HG02970 (cell line): ENCODE data around the gene BACH2.
"Not testable (repeated sequence)": the region's sequence is repeated elsewhere in the genome, so short reads cannot be mapped to it uniquely, and the experiment has no call there.

ENCODE experiments used
- ATAC-seq: cut with Tn5 transposase; IDR thresholded peaks from one replicate; pipeline ENCODE4 v1.9.1; 2021; ENCODE audit warnings: mild to moderate bottlenecking, moderate library complexity, moderate number of reproducible peaks; ENCODE audit not compliant: unreplicated experiment, low FRiP score

The BACH2 gene

DNA sequence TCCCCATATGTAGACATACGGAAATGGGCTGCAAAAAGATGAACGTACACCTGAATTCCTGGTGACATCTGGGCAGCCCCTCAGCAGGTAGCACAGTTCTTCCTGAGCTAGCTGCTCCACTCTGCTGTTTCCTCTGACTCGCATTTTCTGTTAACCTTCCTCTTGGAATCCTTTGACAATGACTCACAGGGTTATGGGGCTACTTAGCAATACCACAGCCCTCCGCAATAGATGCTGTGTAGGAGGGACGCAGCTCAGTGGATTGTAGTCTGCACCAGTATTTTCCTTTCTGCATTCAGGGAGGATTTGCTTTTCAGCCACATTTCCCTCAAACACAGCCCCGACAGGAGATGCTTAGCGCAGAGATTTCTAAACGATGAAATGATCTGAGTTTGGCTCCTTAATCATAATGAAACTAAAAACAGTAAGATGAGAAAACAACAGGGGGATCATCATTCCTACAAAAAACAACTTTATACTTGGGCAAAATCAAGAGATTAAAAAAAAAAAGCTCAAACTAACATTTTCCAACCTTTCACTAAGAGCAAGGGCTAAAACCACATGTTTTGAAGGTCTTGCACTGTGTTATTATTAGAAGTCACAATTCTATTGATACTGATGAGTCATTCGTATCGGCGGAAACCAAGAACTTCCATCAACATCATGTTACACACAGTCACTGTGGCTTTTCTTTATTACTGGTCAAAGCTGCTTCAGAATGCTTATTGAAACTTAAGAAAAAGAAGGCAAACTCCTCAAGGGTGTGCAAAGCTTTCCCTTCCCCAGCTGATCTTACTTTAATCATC lies 12.2 kb downstream of the BACH2 start:
- peak; percentile 68 for ATAC-seq

DNA sequence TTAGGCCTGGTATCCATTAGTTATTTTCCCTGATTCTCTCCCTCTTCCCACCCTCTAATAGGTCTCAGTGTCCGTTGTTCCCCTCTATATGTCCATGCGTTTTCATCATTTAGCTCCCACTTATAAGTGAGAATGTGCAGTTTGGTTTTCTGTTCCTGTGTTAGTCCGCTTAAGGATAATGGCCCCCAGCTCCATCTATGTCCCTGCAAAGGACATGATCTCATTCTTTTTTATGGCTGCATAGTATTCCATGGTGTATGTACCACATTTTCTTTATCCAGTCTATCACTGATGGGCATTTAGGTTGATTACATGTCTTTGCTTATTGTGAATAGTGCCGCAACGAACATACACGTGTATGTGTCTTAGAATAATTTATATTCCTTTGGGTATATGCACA lies 14.4 kb downstream of the BACH2 start:
- ATAC-seq, result not testable (repeated sequence)

DNA sequence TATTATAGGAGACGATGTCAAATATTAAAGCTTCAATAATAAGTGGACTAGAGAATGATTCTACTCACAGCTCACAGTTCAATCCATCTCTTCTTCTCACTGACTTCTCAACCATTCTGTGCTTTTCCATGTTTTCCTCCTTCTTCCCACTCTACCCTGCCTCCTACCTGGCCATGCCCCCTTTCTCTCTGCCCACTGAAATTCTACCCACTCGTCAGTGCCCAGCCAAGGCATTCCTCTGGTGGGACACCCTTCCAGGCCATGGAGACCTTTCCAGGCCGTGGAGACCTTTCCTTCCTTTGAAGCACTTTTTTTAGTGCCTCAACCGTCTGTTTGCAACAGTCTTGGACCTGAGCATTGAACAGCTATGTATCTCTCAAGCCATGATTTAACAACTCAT lies 18.5 kb downstream of the BACH2 start:
- ATAC-seq, result no peak

DNA sequence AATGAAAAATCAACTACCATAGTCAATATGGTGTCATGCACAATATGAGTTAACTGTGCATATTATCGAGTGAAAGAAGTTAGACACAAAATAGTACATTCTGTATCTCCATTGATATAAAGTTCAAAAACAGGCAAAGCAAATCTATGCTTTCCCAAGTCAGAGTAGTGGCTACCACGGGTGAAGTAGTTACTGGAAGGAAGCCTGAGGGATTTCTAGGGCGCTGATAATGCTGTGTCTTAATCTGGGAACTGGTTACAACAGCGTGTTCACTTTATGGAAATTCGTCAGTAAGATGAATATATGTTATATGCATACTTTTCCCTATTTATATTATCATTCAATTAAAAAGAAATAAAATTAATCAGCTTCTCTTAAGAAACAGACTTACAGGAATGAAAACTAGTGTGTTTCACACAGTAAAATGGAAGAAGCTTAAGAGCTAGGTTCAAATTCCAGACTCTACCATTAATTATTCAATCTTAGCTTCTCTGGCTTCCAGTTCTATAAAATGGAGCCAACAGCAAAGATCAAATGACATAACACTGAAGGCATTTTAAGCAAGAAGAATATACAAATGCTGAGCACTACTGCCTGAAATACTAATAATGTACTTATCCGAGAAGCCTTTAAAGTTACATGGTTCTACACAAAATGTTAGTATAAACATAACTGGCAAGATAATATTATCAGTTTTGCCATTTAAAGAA lies 19.2 kb downstream of the BACH2 start:
- ATAC-seq, result no peak

GRCh38 chr6:90274451-90275030 lies 22.1 kb downstream of the BACH2 start:
- ATAC-seq, result no peak

- ATAC-seq, result no peak
These were observed 22.8 kb downstream of the BACH2 start for GRCh38 chr6:90273863-90274262.

GRCh38 chr6:90272895-90273294 lies 23.7 kb downstream of the BACH2 start:
- no peak for ATAC-seq

DNA sequence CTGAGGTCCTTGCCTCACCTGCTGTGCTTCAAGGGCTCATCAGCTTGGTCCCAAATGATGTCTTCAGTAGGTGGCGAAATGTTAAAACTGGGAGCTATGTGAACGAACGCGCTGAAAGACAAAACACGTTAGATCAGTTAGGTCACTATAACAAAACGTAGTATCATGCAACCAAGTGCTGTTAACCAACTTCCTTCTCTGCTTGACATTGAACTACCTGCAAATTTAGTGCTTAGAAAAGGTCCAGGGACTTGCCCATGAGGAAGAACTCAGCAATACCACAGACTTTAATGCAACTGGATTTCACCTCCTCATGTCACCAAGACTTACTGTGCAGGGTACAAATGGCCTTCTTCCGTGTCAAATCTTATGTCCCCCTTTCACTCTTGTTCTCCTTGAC lies 24.8 kb downstream of the BACH2 start:
- no peak for ATAC-seq

DNA sequence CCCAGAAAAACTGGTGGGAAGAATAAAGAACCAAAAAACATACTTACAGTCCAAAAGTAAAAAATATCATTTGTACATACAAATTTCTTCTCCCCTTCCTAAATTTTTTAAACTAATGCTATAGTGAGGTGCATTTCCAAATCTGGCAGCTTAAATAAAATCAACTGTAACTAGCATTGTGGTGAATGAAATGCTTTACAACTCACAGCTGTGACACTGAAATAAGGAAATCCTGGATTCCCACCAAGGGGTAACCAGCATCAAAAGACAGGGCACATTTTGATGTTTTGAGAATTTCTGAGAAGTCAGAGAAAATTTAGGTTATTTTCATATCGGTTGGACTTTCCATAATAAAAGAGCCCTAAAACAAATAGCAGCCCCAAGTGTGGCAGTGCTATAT lies 27.3 kb downstream of the BACH2 start:
- no peak for ATAC-seq

- ATAC-seq, result no peak
These were observed 28.5 kb downstream of the BACH2 start for GRCh38 chr6:90268178-90268577.

GRCh38 chr6:90266905-90267621 lies 29.6 kb downstream of the BACH2 start:
- no peak for ATAC-seq

DNA sequence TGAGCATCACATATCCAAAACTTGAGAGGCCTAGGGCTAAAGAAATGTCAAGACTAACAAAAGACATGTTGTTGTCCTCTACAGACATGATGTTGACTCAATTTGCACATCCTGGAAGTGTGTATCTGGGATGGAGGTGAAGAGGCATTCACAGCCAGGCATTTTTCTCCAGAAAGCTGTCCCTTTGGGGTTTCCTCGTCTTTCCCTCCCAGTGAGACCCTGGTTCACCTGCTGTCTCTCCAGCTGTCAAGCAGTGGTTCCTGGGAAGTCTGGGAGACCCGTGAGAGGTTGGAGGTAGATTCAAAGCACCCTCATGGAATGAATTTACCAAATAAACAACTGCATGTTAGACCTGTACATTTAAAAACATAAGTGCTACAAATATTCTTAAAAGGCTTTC lies 32.1 kb downstream of the BACH2 start:
- no peak for ATAC-seq

DNA sequence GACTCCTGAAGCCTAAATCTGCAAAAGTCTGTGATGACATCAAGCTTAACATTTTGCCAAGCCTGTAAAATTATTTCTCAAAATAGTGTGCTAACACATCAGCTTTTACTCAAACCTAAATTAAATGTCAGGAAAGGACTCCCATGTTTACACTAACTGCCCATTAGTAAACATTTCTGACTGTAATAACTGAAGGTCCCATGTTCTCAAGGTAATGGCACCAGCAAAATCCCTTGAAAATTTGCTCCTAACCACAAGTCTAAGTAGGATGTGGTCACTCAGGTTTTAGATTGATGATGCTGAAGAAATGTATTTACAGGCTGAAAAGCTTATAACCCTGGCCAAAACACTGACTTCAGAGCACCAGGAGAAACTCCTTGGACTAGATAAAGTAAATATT lies 33.0 kb downstream of the BACH2 start:
- ATAC-seq, result no peak

DNA sequence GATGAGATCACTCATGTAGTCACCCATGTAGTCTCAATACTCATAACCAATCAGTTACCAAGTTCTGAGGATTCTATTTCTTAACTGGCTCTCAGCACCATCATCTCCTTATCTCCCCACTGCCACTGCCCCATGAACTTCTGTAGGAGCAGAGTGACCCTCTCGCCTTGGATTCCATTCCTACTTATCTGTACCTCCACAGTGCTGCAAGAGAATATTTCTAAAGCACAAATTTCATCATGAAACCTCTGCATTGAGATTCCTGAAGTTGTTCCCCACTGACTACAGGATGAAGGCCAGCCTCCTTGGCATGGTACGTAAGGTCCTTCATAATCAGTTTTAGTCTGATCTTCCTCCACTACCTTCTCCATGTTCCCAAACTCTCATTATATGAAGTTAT lies 34.8 kb downstream of the BACH2 start:
- ATAC-seq, result no peak

DNA sequence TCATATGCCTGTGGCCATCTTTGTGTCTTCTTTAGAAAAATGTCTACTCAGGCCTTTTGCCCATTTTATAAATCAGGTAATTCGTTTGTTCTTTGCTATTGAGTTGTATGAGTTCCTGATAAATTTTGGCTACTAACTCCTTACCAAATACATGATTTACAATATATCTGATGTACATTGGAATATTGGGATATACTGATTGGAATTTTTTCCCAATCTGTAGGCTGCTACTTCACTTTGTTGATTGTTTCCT lies 39.2 kb downstream of the BACH2 start:
- no peak for ATAC-seq

- ATAC-seq, result no peak
These were observed 39.8 kb downstream of the BACH2 start for GRCh38 chr6:90256698-90257485.

GRCh38 chr6:90253631-90254030 lies 43.0 kb downstream of the BACH2 start:
- ATAC-seq, result no peak

DNA sequence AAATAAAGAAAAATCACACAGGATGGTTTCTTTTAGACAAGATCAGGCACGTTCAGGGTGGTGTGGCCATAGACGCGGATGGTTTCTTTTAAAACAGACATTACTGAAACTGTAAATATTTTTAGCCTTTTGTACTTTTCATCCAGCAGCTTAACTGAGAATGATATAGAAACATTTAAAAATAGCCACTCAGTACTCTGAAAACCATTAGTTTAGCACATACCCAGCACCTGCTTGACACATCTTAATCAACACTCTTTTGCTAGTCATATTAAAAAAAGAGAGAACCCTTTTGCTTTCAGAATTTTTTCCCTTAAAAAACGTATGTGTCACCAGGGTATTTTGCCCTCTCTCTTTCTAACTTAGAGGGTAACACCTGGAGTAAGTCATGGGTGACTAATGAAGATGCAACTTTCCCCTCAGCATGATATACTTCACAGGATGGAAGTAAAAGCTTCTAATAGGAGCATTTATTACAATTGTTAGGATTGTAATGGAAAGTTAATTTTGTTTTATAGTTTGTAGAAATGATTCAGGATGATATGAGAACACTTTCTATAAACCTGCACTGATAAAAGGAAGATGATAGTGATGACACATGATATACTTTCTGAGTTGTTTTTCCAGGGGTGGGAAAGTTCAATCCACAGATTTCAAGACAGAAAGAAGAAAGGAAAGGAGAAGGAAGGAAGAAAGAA lies 45.2 kb downstream of the BACH2 start:
- ATAC-seq, result peak; percentile 83

GRCh38 chr6:90250405-90250804 lies 46.2 kb downstream of the BACH2 start:
- no peak for ATAC-seq

GRCh38 chr6:90249458-90249857 lies 47.2 kb downstream of the BACH2 start:
- ATAC-seq, result no peak
